HG03378 (cell line): Measurements from ENCODE around the gene LSP1.

ENCODE experiments used
- ATAC-seq: cut with Tn5 transposase; IDR thresholded peaks from one replicate; pipeline ENCODE4 v1.9.1; 2021; ENCODE audit warnings: mild to moderate bottlenecking, moderate library complexity; ENCODE audit not compliant: unreplicated experiment

The LSP1 gene

DNA sequence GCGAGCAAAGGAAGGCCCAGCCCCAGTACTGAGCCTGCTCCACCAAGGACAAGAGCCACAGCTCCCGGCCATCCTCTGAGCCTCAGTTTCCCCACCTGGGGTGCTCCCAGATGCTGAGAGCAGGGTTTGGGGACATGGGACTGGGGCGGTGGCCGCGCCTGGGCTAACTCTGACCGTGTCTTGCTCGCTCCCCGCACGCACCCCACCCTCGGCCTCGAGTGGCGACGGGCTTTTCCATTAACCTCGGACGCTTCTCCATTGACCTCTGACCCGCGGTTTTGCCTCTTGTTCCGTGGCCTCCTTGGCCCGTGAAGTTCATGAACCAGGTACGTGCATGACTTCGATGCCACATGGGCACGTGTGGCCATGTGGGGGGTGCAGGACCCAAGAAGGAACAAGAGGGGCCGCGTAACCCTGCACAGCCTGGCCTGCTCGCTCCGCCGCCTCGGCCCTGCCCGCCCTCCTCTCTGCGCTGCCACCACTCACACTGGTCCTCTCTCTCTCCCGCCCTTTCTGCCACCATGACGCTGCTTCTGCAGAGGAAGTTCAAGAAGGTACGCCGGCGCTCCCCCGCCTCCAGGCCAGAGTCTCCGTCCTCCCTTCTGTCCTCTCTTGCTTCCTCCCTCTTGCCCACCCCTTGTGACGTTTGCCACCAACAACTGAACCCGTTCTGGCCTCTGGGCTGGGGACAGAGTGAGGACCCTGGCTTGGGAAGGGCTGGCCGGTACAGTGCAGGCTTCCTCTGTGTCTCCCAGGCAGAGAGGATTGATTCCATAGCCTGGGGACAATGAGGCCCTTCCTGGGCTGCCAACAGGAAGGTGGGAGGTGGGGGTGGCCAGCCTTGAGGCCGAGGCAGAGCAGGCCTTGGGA, 73.5 kb downstream of the LSP1 start:
- ATAC-seq = no peak

DNA sequence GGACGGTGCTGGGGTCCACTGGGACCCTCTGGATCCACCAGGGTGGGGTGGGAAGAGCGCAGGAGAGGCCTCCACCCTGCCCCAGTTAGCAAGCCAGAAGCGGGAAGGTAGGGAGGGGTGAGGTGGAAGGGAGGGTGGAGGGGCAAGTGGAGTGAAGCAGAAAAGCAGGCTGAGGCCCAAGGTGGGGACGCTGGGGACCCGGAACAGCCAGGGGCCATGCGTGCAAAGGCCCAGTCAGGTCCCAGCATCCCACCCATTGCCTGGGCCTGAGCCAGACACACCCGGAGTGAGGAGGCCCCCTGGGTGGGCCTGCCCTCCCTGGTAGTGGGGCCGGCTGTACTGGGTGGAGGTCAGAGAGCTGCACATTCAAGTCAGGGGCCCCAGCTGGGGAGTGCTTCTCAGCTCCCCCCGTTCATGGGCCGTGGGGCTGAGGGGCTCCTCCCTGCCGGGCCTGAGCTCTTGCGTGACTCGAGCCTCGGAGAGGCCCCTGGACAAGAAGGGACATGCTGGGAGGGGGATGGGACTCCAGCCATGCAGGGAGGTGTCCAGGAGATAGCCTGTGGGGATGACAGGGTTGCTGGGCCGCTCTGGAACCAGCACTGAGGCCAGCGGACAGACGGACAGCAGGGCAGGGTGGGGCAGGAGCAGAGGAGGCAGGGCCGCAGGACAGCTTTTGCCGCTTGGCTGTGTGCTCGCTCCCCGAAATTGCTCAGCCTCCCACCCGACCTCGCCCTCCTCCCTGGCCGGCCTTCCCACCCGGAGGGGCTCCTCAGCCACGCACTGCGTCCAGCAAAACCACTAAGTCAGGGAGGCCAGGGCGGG, 74.4 kb downstream of the LSP1 start:
- no peak for ATAC-seq

DNA sequence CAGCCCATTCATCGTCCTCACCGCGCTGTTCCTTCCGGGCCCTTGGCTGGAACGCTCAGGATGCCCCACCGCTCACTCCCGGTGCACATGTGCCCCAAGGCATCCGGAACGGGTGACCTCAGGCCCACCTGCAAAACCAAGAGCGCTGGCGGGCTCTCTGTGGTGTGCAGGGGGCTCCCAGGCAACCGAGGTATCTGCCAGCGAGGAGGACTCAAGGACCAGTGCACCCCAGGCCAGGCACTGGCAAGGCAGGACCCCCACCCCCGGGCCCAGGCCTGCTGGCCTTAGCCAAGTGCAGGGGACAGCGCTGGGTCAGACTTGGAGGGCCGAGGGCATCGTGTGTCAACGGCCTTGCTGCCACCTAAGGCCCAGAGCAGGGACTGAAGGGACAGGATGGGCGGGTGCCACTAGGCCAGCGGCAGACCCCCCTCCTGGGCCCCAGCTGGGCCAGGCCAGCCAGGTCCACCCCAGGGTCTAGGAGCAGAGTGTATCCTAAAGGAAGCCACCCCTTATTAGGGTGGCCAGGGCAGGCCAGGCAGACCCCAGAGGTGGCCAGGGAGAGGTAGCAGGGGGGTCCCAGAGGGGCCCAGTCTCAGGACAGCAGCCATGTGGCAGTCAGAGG, 75.1 kb downstream of the LSP1 start:
- ATAC-seq = no peak

DNA sequence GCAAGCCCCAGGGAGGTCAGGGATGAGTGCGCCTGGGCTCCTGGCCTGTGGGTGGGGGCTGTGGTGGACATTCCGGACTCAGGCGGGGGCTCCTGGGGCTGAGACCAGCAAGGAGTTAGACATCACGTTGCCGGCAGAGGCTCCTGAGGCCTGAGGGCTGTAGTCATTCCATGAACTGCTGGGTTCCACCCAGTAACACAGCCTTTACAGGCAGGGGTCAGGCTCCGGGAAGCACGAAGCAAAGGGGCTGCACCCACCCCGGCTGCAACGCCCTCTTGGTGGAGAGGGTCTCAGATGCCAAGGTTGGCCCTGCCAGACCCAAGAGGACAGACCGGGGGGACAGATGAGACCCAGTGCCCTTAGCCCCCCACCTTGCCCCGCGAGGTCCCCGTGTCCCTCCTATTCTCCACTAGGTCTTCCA, 75.6 kb downstream of the LSP1 start:
- ATAC-seq = no peak

DNA sequence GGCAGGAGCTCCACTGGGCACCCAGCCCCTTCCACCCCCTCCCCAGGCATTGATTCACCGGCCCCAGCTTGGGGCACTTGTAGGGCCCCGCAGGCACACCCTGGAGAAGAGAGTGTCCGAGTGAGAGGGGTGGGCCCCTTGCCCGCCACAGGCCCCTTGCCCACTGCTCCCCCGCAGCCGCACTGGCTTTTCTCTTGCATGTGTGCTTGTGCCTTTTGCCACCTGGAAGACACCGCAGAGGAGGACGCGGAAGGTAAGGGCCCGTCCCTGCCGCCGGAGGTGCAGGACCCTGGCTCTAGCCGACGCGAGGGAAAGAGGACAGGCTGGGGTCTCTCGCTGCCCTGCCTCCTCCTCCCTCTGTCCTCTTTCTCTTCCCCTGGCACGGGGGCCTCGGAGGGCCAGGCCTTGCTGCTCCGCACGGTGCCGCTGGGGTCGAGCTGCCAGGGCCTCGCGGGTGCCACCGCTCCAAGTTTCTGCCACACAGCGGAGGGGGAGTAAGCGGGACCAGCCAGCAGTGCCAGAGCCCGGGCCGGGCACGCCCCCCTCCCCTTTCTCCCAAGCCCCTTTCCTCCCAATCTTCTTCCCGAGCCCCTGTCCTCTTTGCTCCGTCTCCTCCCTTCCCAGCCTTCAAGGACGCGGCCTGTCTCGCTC, 76.1 kb downstream of the LSP1 start:
- no peak for ATAC-seq

DNA sequence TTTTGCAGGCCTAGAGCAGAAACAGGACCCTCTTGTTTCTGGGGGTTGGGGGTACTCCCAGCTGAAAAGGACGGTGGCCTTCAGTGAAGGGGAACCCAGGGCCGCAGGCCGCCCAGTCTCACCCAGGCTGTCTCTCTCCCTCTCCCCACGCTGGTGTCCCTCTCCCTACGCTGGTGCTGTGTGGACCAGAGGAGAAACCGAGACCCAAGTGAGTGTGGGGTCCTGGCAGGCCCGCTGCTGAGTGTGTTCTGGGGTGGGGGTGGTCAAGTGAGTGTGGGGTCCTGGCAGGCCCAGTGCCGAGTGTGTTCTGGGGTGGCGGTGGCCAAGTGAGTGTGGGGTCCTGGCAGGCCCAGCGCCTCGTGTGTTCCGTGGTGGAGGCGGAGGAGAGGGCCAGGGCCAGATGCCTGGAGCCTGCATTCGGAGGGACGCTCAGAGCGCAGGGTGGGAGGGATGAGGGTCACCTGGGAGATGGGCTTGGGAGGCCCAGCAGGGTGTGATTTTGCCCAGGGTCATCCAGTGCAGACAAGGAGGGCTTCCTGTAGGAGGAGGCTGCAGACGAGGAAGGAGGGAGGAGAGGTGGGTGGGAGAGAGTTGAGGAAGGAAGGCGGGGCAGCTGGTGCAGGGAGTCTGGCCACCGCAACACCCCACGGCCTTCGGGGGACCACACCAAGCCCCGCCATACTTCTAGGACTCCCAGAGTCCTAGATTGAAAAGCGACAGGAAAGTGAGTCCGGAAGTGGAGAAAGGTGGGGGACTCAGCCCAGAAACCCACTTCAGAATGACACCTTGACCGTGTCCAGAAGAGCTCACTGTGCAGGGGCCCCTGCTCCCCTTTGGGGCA, 77.0 kb downstream of the LSP1 start:
- no peak for ATAC-seq

DNA sequence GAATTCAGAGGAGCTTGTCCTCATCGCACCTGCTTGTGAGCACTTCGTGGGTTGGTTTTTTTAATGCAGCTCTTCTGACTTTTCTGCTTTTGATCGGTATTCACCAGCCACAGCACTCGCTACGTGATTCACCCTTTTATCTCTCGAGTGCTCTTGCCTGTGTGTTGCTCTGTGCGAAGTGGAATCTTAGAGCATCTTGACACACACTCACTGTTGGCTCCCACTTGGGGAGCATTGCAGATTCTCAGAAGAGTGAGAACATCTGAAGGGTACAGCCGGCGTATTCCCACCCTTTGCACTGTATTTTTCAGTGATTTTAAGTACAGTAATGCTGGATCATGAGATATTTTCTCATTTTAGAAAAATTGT, 77.6 kb downstream of the LSP1 start:
- ATAC-seq = no peak

DNA sequence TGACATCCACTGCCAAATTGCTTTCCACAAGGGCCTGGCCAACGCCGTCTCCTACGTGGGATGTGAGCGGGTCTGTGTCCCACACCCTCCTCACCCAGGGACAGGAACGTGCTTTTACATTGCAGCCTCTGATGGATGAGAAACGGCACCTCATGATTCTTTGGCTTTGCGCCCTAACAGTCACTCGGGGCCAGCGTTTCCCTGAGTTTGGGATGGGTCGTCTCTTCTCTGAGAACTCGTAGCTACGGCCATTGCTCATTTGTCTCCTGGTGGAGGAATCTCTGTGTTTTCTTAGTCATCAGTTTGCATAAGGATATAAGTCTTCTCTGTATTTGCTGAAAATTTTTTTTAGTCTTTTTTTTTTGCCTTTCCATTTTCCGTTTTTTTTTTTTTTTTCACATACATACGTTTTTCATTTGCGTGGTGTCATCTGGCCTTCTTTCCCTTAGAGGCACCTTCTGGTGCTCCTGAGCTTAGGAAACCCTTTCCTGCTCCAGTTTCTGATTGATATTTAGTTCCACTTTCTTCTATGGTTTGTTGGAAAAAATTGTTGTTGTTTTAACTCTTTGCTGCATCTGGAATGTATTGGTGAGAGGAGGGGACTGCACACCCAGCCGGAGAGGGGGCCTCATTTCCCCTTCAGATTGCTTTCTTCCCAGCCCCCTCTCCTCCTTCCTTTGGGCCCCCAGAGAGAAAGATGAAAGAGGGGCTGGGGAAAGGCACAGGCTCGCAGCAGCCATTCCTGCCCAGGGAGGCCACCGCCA, 78.6 kb downstream of the LSP1 start:
- no peak for ATAC-seq

DNA sequence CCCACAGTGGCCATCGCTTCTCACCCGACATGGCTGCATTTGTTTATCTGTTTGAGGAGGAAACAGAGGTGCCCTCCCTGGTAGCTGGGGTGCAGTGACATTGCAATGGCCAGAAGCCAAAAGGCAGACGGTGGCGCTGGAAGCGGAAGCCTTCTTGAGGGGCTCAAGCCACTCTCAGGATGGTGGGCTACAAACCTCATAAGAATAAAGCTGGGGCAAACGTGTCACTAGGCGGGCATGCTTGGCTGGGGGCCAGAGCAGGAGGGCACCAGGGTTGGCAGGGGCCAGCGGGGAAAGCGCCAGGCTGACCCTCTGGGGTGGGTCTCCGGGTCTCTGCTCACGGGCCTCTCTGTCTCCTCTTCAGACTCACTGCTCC, 79.2 kb downstream of the LSP1 start:
- ATAC-seq = no peak

DNA sequence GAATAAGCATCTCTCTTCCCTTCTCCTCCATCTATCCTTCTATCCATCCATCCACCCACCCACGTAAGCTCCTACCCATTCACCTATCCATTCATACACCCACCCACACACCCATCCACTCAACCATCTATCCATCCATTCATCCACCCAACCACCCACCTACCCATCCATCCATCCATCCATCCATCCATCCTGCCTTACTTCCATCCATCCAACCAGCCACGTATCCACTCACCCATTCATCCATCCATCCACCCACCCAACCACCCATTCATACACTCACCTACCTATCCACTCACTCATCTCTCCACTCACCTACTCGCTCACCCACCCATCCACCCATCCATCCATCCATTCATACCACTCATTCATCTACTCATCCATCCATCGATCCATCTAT, 79.8 kb downstream of the LSP1 start:
- no peak for ATAC-seq

DNA sequence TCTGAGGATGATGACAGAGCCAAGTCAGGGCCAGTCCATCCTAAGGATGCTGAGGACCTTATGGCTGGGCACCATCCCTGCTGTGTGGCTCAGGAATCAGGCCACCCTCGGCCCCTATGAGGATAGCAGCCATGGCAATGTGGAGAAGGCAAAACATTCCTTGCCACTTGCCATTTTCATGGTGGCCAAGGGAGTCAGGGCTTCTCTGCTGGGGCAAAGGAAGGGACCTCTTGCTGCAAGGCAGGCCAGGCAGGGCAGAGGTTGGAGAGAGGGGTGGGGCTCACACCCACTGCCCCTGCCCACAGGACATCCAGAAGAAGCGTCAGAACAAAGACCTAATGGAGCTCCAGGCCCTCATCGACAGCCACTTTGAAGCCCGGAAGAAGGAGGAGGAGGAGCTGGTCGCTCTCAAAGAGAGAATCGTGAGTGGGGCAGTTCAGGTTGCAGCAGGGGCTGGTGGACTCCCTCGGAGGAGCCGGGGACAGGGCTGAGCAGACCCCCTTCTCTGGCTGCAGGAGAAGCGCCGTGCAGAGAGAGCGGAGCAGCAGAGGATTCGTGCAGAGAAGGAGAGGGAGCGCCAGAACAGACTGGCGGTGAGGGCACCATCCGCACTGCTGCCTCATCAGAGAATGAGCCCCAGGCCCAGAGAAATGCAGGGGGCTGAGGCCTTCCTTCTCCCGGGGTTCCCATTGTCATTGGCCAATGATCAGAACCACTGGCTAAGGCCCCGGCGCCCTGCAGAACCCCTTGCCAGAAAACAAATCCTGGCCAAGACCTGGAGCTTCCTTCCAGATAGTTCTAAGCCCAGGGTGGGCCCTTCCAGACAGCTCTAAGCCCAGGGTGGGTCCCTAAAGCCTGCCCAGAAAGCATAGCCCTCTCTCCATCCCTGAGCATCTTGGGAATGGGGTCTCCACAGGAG, 80.8 kb downstream of the LSP1 start:
- no peak for ATAC-seq

DNA sequence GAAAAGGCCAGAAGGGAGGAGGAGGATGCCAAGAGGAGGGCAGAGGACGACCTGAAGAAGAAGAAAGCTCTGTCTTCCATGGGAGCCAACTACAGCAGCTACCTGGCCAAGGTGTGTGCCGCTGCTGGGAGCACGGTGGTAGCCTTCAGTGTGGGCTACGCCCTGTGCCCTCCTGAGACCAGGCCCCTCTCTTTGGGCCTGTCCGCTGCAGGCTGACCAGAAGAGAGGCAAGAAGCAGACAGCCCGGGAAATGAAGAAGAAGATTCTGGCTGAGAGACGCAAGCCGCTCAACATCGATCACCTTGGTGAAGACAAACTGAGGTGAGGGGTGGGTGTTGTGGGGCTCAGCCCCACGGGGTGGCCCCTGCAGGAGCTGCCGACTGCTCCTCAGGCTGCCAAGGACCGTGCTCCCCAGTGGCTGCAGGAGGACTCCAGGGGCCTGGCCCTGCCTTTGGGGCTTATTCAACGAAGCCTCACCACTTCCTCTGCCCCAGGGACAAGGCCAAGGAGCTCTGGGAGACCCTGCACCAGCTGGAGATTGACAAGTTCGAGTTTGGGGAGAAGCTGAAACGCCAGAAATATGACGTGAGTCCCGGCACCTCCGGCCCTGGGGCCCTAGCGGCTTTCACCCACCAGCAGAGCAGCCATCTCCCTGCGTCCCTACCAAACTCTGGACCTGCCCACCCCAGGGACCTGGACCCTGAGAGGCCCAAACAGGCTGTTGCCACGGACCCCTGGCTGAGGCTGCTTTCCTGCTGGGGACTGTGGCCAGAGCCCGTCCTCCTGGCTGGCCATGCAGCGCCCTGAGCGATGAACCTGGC, 81.7 kb downstream of the LSP1 start:
- ATAC-seq = no peak

DNA sequence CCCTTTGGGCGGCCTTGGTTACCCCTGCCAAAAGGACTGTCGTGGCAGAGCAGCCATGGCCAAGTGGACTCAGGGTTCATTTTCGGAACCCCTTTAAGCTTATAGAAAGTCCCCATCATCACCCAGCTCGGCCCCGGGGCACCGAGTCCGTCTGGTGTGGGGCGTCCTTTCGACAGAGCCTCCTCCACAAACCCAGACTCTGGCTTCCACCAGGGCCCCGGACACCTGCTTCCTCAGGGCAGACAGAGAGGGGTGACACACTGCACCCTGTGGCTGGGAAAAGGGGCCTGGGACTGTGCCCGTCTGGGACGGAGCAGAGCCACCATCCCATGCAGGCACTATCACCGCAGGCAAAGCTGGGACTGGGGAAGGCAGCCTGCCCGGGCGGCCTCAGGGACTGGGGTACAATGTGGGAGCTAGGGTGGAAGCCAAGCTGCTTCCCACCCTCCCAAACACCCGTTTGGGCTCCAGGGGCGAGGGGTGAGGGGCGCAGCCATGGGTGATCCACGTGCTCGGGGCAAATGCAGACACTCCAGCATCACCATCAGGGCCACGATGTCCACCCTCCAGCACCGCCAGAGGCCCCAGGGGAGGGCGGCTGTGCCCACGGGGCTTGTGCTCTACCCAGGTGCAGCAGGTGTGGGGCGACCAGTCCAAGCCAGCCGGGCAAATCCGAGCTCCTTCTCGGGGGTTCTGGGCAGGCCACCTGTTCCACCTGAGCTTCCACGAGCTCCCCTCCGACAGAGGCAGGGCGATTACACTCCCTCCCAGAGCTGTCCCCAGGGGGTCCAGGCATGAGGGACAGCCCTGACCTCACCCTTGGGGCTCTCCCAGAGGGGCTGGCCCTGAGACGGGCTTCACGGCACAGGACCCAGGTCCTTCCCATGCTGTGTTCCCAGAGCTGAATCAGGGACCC, 82.5 kb downstream of the LSP1 start:
- no peak for ATAC-seq

DNA sequence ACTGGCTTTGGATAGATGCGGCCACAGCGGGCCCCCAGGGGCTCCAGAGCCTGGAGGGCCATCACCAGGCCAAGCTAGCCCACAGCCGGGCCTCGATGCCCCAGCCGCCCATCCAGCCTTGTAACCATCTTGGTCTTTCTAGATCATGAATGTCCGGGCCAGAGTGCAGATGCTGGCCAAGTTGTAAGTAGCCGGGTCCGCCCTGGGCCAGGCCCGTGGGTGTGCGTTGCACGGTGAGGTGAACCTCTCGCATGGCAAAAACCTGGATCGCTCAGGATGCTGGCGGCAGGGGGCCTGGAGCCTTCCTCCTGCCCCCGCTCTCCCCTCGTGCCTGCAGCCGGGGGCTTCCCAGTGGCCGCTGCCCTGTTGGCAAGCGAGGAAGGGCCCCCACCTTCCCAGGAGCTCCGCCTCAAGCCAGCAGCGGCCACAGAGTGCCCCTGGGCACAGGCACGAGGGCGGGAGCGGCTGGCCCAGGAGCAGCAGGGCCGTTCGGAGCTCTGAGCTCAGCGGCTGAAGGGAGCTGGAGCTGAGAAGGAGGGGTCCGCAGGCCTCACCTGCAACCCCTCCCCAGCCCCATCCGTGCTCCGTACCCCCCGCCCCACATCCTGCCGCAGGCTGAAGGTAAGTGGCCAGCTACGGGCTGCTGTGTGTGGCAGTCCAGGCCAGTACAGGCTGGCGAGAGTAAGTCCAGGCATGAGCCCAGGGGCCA, 83.3 kb downstream of the LSP1 start:
- ATAC-seq = no peak

DNA sequence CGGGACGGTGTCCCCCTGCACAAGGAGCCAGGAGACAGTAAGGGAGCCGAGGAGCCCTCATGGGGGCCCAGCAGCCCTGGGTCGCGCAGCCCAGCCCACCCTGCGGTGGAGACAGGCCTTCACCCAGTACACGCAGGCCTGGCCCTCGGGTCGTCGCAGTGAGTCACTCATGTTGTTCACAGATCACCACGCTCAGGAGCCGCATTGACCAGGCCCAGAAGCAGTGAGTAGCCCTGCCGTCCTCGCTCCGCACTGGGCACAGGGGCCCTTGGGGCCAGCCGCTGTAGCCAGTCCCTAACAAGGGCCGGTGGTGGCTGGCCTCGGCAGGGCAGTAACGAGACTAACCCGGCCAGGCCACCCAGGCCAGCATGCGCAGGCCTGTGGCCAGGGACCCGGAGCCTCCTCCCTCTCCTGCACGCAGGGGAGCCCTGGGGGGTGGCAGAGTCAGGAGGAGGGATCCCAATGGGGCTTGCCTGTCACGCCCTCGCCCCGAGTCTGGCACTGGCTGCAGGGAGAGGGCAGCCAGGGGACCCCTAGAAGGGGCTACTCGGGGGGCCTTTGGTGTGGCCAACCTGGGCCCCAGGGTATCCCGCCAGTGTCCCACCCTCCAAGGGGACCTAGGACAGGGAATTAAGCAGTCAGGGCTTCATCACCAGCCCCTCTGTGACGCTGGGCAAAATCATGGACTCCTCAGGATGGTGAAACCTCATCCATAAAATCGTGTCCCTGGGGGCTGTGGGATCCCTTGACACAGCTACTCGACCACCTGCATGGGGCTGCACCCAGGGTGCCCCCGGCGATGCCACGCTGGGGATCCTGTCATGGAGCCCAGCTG, 84.1 kb downstream of the LSP1 start:
- no peak for ATAC-seq
